Caco-2 (cell line): ENCODE measurements around the gene TMEM98. TPM values are rescaled to one million over a fixed set of nuclear protein-coding genes. Genes with fewer than 3 reads are reported as not detected.
A peak's percentile ranks its signal among the peaks of the same experiment; 100 is the strongest.

Experiments used
- BruUV-seq: library from RNA; stranded (reverse); fragments of 400-500 nt; replicated peaks from 2 replicates; lab custom pipeline; 2021; lab: Mats Ljungman, UMichigan
- CTCF ChIA-PET: fragments of 300-600 bp; sonication (Branson Sonifier 250); formaldehyde crosslinking; loops from one replicate; lab custom pipeline; 2022; ENCODE audit warnings: antibody characterized with exemption; lab: Charles Lee
- POLR2A ChIA-PET: fragments of 300-600 bp; sonication (Branson Sonifier 250); formaldehyde crosslinking; loops from one replicate; lab custom pipeline; 2022; ENCODE audit warnings: antibody characterized with exemption; lab: Charles Lee
- DNase-seq, 2 experiments: peaks; one replicate each; pipeline versions ENCODE4 v3.0.0 to v3.0.0-alpha.2; 2020 to 2022
- H3K27me3 ChIP-seq: replicated peaks from 2 replicates; pipeline ENCODE4 v1.6.0; 2011; ENCODE audit warnings: low read length; ENCODE audit not compliant: control insufficient read depth, insufficient read depth
- H3K36me3 ChIP-seq: 2 replicates; pipeline ENCODE4 v1.5.1; 2011; ENCODE audit warnings: low read length; ENCODE audit not compliant: control insufficient read depth, insufficient read depth
- H3K4me1 ChIP-seq: fragments of 250-450 bp; sonication (Bioruptor Pico); 2 replicates; pipeline ENCODE4 v1.5.1; 2020; ENCODE audit warnings: mild to moderate bottlenecking
- H3K4me3 ChIP-seq: 2 replicates; pipeline ENCODE4 v1.5.1; 2011; ENCODE audit warnings: low read depth, mild to moderate bottlenecking, control low read depth, low read length
- H3K9me3 ChIP-seq: fragments of 250-450 bp; sonication (Bioruptor Pico); 2 replicates; pipeline ENCODE4 v1.5.1; 2020; ENCODE audit warnings: mild to moderate bottlenecking, moderate library complexity
- H3K27ac Mint-ChIP-seq: one replicate; pipeline ENCODE4 v1.8.0; 2022; ENCODE audit warnings: mixed read lengths; ENCODE audit not compliant: unreplicated experiment
- H3K27me3 Mint-ChIP-seq: one replicate; pipeline ENCODE4 v1.8.0; 2022; ENCODE audit warnings: mixed read lengths; ENCODE audit not compliant: insufficient read depth, unreplicated experiment
- H3K36me3 Mint-ChIP-seq: one replicate; pipeline ENCODE4 v1.8.0; 2022; ENCODE audit warnings: mild to moderate bottlenecking, mixed read lengths; ENCODE audit not compliant: insufficient read depth, unreplicated experiment
- H3K4me1 Mint-ChIP-seq: one replicate; pipeline ENCODE4 v1.8.0; 2022; ENCODE audit warnings: low read depth, mixed read lengths; ENCODE audit not compliant: unreplicated experiment
- H3K4me3 Mint-ChIP-seq: one replicate; pipeline ENCODE4 v1.8.0; 2022; ENCODE audit warnings: mild to moderate bottlenecking, moderate library complexity, mixed read lengths; ENCODE audit not compliant: unreplicated experiment
- H3K9me3 Mint-ChIP-seq: one replicate; pipeline ENCODE4 v1.8.0; 2022; ENCODE audit warnings: mixed read lengths; ENCODE audit not compliant: unreplicated experiment
- intact Hi-C: fragments of 100-400 bp; cut with micrococcal nuclease; formaldehyde crosslinking; loops from one replicate; pipeline ENCODE4 v1.10.0; 2022; ENCODE audit not compliant: unreplicated experiment
- total RNA-seq: library from RNA; stranded (reverse); gene quantifications from 2 replicates; pipeline ENCODE4 v1.2.3, GENCODE V29; 2022
- TF ChIP-seq, protein P1 (sequence below), 2 experiments: fragments of 200-600 bp in 1 of 2; IDR thresholded peaks; 1 replicate in 1 of 2; 2 replicates in 1 of 2; pipeline versions ENCODE4 v1.5.1 to v1.8.0; 2011 to 2022; ENCODE audit warnings: antibody characterized with exemption in 1 of 2, control low read depth in 1 of 2, inconsistent platforms in 1 of 2, low read depth in 1 of 2, low read length in 1 of 2, mild to moderate bottlenecking in 1 of 2, moderate library complexity in 1 of 2; ENCODE audit not compliant: insufficient read depth in 1 of 2, severe bottlenecking in 1 of 2, unreplicated experiment in 1 of 2

The TMEM98 gene
- total RNA-seq, 1 experiment from 2014 or later: 229 TPM

DNA sequence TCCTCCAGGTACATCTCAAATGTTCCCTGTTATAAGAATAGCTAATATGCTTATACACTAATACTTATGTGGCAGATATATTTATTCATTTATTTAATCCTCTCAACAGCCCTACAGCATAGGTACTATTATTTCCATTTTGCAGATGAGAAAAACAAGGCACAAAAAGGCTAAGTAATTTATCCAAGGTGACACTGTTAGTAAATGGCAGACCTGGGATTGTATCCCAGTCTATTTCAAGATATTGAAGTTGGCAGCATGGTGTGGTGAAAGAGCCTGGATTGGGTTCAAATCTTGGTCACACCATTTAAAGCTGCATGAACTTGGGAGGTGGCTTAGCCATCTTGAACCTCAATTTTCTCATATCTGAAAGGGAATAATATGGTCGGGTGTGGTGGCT, 27.2 kb downstream of the TMEM98 start:
- intact Hi-C loops: no loop called here
- Mint-ChIP-seq H3K36me3 (peaks cover 4% of the 10 kb centered on the region), H3K4me3 (peak overlapping the region; percentile 61), H3K4me1 (peaks cover 39% of the 10 kb centered on the region), H3K27ac (peak overlapping the region; percentile 39), H3K27me3 (no peaks in the 10 kb centered on the region), H3K9me3 (peaks cover 13% of the 10 kb centered on the region)
- DNase-seq: no peak
- H3K9me3 ChIP-seq: no peaks in the 10 kb centered on the region
- CTCF ChIA-PET: interaction anchor here (1.7 kb wide), 2 partner anchors 11 to 43 kb away, joined by 5 to 11 read pairs; no protein-coding TSS in a partner anchor
- POLR2A ChIA-PET: interaction anchor here (0.5 kb wide), 1 partner anchor 469 kb away, joined by 5 read pairs; no protein-coding TSS in a partner anchor
- H3K27me3 ChIP-seq: no peaks in the 10 kb centered on the region; the same call in 1 of the 2 replicates
- TF ChIP-seq, protein P1, sequence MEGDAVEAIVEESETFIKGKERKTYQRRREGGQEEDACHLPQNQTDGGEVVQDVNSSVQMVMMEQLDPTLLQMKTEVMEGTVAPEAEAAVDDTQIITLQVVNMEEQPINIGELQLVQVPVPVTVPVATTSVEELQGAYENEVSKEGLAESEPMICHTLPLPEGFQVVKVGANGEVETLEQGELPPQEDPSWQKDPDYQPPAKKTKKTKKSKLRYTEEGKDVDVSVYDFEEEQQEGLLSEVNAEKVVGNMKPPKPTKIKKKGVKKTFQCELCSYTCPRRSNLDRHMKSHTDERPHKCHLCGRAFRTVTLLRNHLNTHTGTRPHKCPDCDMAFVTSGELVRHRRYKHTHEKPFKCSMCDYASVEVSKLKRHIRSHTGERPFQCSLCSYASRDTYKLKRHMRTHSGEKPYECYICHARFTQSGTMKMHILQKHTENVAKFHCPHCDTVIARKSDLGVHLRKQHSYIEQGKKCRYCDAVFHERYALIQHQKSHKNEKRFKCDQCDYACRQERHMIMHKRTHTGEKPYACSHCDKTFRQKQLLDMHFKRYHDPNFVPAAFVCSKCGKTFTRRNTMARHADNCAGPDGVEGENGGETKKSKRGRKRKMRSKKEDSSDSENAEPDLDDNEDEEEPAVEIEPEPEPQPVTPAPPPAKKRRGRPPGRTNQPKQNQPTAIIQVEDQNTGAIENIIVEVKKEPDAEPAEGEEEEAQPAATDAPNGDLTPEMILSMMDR (IDR thresholded peaks at IDR 0.05; ENCODE audit: insufficient read depth in 1 of 2, low read depth in 1 of 2, low read length in 1 of 2, severe bottlenecking in 1 of 2, unreplicated experiment in 1 of 2): no peak
- peaks cover 36% of the 10 kb centered on the region for H3K4me1 ChIP-seq
- BruUV-seq: no TSS peak
- no peaks in the 10 kb centered on the region for H3K36me3 ChIP-seq
- H3K4me3 ChIP-seq: no peak overlapping the region

DNA sequence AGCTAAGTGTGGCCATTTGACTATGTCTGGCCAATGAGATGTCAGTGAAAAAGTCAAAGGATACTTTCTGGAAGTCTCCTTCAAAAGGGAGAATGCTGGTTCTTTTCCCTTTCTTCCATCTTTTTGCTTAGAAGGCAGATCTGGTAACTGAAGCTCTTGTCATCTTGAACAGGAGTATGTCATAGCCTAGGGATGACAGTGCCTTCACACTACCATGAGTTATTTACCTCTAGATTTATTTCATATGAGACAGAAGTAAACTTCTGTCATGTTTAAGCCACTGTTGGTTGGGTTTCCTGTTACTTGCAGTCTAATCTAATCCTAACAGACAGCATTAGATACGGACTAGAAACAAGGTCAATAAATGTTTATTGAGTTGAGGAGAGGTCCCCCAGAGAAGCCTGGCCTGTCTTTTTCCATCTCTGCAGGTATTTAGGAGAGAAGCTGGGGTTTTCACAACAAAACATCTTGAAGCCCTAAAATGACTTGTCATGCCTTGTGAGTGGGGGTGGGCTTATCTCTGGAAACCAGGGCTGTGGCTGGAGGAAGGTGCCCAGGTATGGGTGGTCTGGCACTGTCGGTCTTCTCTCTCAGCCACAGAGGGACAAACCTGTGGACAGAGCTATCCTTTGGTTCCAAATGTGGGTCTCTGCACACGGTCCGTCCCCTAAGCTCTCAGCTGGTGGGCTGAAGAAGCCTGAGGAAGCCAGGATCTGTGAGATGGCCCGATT, 28.5 kb downstream of the TMEM98 start:
- H3K36me3 ChIP-seq: no peaks in the 10 kb centered on the region
- H3K27me3 ChIP-seq: no peaks in the 10 kb centered on the region
- H3K4me1 Mint-ChIP-seq: peaks cover 51% of the 10 kb centered on the region
- DNase-seq: no peak
- H3K9me3 Mint-ChIP-seq: peaks cover 16% of the 10 kb centered on the region
- ChIA-PET CTCF (no interaction called here), POLR2A (no interaction called here)
- no peak overlapping the region for H3K4me3 Mint-ChIP-seq
- no TSS peak for BruUV-seq
- TF ChIP-seq, protein P1 (IDR thresholded peaks at IDR 0.05; ENCODE audit: insufficient read depth in 1 of 2, low read depth in 1 of 2, low read length in 1 of 2, severe bottlenecking in 1 of 2, unreplicated experiment in 1 of 2): no peak
- peaks cover 49% of the 10 kb centered on the region for H3K4me1 ChIP-seq
- intact Hi-C loops: no loop called here
- peaks cover 6% of the 10 kb centered on the region for H3K36me3 Mint-ChIP-seq
- no peaks in the 10 kb centered on the region for H3K27me3 Mint-ChIP-seq
- no peak overlapping the region for H3K27ac Mint-ChIP-seq
- H3K4me3 ChIP-seq: no peak overlapping the region
- no peaks in the 10 kb centered on the region for H3K9me3 ChIP-seq

DNA sequence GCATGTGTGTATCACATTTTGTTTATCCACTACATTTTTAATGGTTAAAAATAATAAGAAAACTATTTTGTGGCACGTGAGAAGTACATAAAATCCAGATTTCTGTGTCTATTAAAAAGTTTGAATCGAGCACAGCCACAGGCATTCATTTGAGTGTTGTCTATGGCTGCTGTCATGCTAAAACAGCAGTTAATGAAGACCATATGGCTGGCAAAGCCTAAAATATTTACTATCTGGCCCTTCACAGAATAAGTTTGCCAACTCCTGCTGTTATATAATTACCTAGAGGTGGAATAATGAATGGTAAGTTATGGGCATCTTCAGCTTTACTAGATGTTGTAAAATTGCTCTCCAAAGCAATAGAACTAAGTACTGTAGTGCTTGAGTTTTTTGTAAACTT, 30.5 kb downstream of the TMEM98 start:
- Histone ChIP-seq H3K36me3 (no peaks in the 10 kb centered on the region), H3K27me3 (no peaks in the 10 kb centered on the region), H3K4me3 (no peak overlapping the region), H3K9me3 (no peaks in the 10 kb centered on the region), H3K4me1 (peaks cover 63% of the 10 kb centered on the region)
- peaks cover 6% of the 10 kb centered on the region for H3K36me3 Mint-ChIP-seq
- CTCF ChIA-PET: no interaction called here
- no TSS peak for BruUV-seq
- POLR2A ChIA-PET: no interaction called here
- H3K27me3 Mint-ChIP-seq: no peaks in the 10 kb centered on the region
- TF ChIP-seq, protein P1 (IDR thresholded peaks at IDR 0.05; ENCODE audit: insufficient read depth in 1 of 2, low read depth in 1 of 2, low read length in 1 of 2, severe bottlenecking in 1 of 2, unreplicated experiment in 1 of 2): no peak
- intact Hi-C loops: no loop called here
- H3K4me1 Mint-ChIP-seq: peaks cover 58% of the 10 kb centered on the region
- H3K9me3 Mint-ChIP-seq: peaks cover 16% of the 10 kb centered on the region
- no peak for DNase-seq
- H3K4me3 Mint-ChIP-seq: no peak overlapping the region
- no peak overlapping the region for H3K27ac Mint-ChIP-seq
